ENCODE data around the gene RAP2B.
"Not testable (repeated sequence)": the region's sequence is repeated elsewhere in the genome, so short reads cannot be mapped to it uniquely, and the experiment has no call there.

The RAP2B gene

GRCh38 chr3:153193786-153194476 is 31.9 kb downstream of the RAP2B start:
- DNase-seq (ENCODE audit: low read depth in 3 of 3), result not testable (repeated sequence)

- DNase-seq (ENCODE audit: low read depth in 3 of 3), result no peak
These were observed 33.4 kb downstream of the RAP2B start for GRCh38 chr3:153195349-153195879.

DNA sequence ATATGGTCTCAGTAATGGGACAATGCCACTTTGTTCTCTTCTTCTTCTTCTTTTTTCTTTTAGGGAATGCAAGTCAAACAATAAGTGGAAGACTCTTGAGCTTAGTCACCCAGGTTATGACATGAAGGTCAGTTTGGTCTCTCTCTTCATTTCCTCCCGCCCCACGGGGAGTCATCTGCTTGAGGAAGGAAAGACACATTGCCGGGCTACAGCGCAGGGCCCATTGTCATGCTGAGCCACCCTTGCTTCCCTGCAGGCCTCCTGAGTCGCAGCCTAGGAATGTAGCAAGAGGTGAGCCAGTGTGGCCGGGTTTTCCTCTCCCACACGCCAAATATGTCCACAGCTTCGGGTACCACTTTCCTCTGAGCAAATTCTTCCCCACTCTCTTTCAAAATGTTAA is 47.6 kb downstream of the RAP2B start:
- no peak for DNase-seq (ENCODE audit: low read depth in 3 of 3)

DNA sequence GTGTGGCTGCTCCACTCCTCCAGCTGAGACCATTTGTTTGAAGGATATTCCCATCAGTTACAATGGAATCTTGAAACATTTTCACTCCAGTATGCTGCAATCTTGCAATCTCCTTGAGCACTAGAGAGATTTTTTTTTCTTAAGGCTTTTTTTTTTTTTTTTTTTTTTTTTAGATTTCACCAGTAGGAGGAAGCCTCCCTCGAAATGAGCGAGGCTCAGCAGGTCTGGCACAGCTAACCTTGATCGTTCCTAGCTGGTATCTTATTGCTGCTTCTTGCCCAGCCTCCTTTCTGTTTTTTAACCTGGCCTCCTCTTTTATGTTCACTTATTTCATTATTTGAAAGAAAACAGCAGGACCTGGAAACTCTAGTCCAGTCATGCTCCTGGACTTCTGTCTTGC is 48.1 kb downstream of the RAP2B start:
- DNase-seq (ENCODE audit: low read depth in 3 of 3), result no peak

DNA sequence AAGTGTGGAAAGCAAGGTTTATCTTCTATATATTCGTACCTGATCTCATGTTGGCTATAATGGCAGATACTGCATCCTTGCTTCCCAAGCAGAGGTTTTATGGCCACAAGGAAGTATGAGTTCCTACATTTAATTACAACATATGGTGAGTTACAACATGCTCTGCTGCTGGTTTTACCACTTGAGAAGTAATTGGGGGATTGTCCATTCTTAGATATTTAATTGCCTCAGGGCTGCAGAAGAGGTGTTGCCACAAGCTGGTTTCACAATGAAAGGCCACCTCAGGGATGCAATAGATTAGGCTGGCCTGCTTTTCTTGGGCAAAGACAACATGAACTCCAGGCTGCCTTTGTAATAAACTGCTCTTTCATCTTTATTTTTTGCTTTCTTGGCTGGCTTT is 48.6 kb downstream of the RAP2B start:
- DNase-seq (ENCODE audit: low read depth in 3 of 3), result no peak

GRCh38 chr3:153215497-153215896 is 53.5 kb downstream of the RAP2B start:
- DNase-seq (ENCODE audit: low read depth in 3 of 3), result no peak

GRCh38 chr3:153215966-153216365 is 53.9 kb downstream of the RAP2B start:
- DNase-seq (ENCODE audit: low read depth in 3 of 3), result no peak

DNA sequence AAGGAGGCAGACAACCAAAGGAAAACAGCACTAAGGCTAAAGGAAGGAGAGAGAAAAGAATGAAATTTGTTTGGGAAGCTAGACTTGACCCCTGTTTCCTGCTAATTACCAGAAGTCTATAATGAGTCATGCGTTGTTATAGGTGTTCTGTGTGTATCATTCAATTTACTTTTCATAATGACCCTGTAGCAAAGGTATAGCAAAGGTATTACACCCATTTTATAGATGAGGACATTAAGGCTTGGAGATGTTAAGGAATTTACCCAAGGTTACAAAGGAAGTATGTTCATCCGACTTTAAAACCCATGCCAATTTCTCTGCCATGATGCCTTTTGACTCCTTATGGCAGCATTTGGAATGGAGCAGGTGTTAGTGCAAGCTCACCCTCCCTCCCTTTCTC is 54.9 kb downstream of the RAP2B start:
- DNase-seq (ENCODE audit: low read depth in 3 of 3), result no peak

GRCh38 chr3:153219146-153219545 is 57.1 kb downstream of the RAP2B start:
- no peak for DNase-seq (ENCODE audit: low read depth in 3 of 3)
